GM11168 (cell line): Measurements from ENCODE around the gene PDXDC1.
"Not testable (repeated sequence)": the region's sequence is repeated elsewhere in the genome, so short reads cannot be mapped to it uniquely, and the experiment has no call there.

Source experiments
- in situ Hi-C: fragments of 300-500 bp; cut with MboI; formaldehyde crosslinking; loops from one replicate; pipeline ENCODE4 v1.12.0; 2022; ENCODE audit warnings: low sequenced_read_pairs; ENCODE audit not compliant: unreplicated experiment

PDXDC1 gene

GRCh38 chr16:15130256-15130932 lies 155.6 kb downstream of the PDXDC1 start:
- in situ Hi-C loops = not testable (repeated sequence)

- in situ Hi-C loops = not testable (repeated sequence)
These were observed 156.3 kb downstream of the PDXDC1 start for GRCh38 chr16:15130943-15131700.

DNA sequence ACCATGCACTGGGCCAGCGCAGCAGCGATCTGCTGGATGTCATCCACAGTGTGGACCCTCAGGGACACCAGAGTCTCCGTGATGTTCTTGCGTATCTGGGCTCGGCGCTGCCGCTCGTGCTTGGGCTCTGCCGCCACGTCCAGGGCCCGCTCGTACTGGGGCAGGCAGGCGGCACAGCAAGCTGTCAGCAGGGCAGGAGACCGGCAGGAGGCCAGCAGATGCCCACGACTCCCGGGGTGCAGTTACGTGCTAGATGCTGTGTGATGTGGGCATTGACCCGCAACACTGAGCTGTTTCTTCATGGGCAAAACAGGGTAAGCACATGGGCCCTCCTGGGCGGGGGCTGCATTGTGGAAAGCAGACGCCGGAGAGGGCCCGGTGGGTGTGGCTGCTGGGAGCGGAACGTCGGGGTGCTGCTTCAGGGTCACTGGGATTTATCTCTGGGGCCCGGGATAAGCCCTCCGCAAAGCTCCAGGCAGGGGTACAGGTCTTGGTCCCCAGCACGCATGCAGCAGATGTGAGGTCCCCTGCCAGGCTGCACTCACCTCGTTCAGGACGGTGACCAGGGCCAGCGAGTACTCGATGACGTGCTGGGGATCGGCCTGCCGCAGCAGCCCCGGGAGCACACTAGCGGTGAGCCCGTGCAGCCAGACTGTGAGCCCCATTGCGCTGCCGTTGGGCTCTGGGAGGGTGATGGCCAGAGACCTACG lies 158.0 kb downstream of the PDXDC1 start:
- in situ Hi-C loops = not testable (repeated sequence)

DNA sequence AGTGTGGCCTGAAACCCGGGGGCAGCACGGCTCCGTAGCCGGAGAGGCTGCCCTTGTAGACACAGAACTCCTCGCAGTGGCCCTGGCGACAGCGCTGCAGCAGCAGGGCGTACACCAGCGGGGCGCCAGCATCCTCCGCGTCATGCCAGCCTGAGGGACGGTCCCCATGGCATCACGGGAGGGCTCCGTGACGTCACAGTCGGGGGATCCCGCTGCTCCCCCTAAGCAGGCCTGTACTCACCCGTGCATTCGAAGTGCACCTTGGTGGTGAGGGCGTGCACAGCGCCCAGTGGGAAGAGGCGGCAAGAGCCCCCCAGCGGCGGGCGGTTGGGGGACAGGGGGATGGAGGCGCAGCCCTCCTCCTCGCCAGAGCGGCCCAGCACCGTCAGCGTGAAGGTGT lies 158.7 kb downstream of the PDXDC1 start:
- in situ Hi-C loops = not testable (repeated sequence)

DNA sequence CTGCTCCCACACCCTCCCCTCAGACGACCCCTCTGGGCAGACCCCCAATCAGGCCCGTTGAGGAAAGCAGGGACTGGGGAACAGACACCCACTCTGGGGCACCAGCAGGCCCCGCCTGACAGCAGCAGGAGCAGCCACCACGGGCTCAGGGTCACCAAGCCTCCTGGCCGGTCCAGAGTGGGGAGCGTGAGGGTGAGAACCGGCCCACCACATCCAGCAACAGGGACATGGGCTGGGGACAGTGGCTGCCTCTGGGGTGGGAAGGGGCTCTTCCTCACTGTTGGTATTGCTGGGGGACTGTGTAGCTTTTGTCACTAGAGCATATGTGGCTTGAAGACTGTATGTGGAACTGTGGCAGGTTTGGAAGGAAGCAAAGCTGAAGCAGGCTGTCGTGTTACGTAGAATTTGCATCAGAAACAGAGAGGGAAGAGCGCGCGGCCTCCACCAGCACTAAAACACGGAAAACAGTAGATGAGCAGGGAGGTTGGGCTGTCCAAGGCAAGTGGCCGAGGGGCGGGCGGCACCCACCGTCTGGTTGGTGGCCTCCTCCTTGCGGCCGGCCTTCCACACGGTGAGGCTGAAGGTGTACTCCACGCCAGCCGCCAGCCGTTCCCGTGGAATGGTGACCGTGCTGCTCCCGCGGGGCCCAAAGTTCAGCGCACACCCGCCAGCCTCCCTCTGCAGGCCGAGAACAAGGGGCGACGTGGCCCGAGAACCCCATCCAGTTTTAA lies 160.1 kb downstream of the PDXDC1 start:
- in situ Hi-C loops = not testable (repeated sequence)

DNA sequence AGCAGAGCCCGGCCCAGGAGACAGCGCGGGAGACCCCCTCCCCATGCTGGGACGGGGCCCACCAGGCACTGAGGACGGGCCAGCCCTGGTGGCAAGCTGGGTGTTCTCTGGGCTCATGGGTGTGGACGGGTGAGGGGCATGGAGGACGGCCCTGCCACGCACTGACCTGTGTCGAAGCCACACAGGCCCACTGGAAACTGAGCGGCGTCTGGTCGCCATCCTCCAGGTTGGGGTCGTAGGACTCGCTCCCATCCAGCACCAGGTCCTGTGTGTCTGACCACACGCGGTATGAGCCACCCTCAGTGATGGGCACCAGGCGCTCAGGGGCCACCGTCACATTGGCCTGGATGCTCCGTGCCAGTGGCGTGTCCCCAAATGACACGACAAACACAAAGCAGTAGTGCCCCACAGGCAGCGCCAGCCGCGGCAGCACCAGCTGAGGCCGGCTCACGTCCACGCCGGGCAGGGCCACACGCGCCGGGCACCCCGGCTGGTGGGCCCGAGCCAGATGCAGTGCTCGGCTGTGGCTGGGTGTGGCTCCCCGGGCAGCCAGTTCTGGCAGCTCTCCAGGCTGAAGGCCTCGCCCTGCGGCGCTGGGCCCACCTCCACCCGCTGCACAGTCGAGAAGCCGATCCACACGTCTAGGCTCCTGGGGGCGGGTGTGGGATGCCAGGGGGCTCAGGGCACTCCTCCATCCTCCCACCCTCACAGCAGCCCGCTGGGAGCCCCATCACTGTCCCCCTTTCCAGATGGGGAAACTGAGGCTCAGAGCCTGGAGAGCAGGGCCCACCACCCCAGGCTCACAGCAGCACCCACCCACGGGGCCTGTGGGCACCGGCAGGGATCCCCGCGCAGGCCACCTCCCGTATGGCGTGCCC lies 160.9 kb downstream of the PDXDC1 start:
- in situ Hi-C loops = not testable (repeated sequence)

GRCh38 chr16:15137514-15137913 lies 162.7 kb downstream of the PDXDC1 start:
- in situ Hi-C loops = not testable (repeated sequence)

GRCh38 chr16:15140444-15141365 lies 165.9 kb downstream of the PDXDC1 start:
- in situ Hi-C loops = not testable (repeated sequence)

DNA sequence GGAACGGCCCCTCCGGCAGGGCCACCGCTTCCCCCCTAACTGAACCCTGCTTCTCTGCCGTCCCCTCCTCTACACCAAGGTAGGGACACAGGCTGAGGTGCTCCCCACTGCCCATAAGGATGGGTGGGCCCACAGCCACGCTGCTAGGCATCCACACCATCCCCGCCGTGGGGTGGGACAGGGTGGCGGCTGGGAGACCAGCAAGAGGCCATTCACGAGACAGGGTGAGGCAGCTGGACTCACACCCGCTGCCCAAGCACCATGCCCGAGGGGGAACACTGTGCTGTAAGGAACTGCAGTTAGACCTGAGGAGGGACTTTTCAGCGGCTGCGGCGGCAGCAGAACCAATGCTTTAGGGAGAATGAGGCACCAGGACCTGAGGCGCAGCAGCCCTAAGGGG lies 166.8 kb downstream of the PDXDC1 start:
- in situ Hi-C loops = no loop called here

GRCh38 chr16:15142107-15142890 lies 167.5 kb downstream of the PDXDC1 start:
- in situ Hi-C loops = not testable (repeated sequence)

- in situ Hi-C loops = not testable (repeated sequence)
These were observed 168.2 kb downstream of the PDXDC1 start for GRCh38 chr16:15142891-15143600.

DNA sequence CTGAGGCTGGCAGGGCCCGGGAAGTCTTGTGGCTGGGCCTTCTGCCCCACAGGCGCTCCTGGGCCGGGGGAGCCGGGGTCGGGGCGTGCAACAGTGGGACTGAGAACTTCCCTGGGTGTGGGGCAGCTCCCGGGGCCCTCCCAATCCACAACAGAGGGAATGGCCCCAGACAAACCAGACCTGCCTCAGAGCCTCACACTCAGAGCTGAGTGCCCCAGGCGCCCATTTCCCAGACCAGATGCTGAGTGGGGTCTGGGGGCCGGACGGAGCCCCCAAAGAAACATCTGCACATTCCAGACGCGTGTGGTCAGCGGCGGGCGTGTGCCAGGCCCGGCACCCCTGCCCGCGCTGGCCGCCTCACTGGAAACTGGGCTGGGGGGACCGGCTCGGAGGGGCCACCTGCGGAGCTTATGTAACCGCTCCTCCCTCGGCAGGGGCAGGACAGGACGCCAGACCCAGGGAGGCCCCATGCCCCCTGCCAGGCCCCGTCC lies 168.8 kb downstream of the PDXDC1 start:
- in situ Hi-C loops = not testable (repeated sequence)

- in situ Hi-C loops = not testable (repeated sequence)
These were observed 169.3 kb downstream of the PDXDC1 start for GRCh38 chr16:15144092-15144631.

DNA sequence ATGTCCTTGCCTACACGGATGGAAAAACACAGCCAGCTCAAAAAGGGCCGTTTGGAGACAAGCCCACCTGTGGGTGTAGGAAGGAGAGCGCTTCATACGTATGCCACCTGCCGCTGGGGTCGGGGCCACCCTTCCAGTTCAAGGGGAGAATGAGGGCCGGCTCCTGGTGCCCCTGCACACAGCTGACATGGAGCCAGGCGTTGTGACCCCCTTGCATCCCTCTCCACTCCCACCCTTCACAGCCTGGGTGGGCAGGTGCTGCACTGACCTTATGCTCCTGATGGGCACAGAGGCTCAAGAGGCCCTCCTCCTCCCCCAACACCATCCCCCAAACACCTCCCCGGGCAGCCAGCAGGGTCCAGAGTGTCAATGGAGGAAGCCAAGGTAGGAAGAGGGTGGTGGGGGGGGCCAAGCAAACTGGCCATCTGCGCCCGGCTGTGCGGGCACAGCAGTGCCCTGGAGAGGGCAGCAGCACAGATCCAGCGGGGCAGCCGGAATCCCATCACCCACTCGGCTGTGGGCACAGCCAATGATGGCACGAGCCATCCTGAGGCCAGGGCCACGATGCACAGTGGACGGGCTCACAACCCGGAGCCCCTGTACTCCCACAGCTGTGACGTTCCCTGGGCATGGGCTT lies 170.1 kb downstream of the PDXDC1 start:
- in situ Hi-C loops = not testable (repeated sequence)

GRCh38 chr16:15145418-15146263 lies 170.8 kb downstream of the PDXDC1 start:
- in situ Hi-C loops = not testable (repeated sequence)
